H1 (cell line): ENCODE measurements around the gene MRC2. TPM values are rescaled to one million over a fixed set of nuclear protein-coding genes. Genes with fewer than 3 reads are reported as not detected.

Experiments
- BCL11A ChIP-seq, 2 experiments: IDR thresholded peaks; one replicate each; pipeline ENCODE4 v1.6.1; 2011; ENCODE audit warnings: low read depth in 2 of 2, low read length in 2 of 2, mild to moderate bottlenecking in 2 of 2
- RBBP5 ChIP-seq: IDR thresholded peaks from 2 replicates; pipeline ENCODE4 v1.7.1; 2012; ENCODE audit warnings: low read depth, mild to moderate bottlenecking, inconsistent platforms, low read length, moderate library complexity, borderline replicate concordance
- SIN3A ChIP-seq, 2 experiments: IDR thresholded peaks in 1 of 2; conservative IDR thresholded peaks in 1 of 2; 2 replicates each; pipeline ENCODE4 v1.6.1; 2011 to 2012; ENCODE audit warnings: low read length in 2 of 2, improper control_type of control experiment in 1 of 2, low read depth in 1 of 2, mild to moderate bottlenecking in 1 of 2
- SIX5 ChIP-seq: IDR thresholded peaks from 2 replicates; pipeline ENCODE4 v1.6.1; 2011; ENCODE audit warnings: mild to moderate bottlenecking, low read depth, low read length
- SP1 ChIP-seq: IDR thresholded peaks from 2 replicates; pipeline ENCODE4 v1.6.1; 2011; ENCODE audit warnings: low read depth, low read length
- polyA plus RNA-seq, 7 experiments: library from polyadenylated mRNA; depleted of rRNA in 3 of 7; stranded (reverse) in 5 of 7; unstranded in 2 of 7; fragments of >200 nt in 5 of 7; fragments of 200-250 nt in 2 of 7; gene quantifications; 1 replicate in 5 of 7; 2 replicates in 1 of 7; 4 replicates in 1 of 7; pipeline versions ENCODE4 v1.2.1 to v1.2.3, GENCODE V29; 2011 to 2013; ENCODE audit warnings: missing spikeins in 2 of 7, mixed read lengths in 2 of 7
- total RNA-seq: library from RNA; stranded (reverse); fragmentation: NEBNext Ultra II Directional; extraction: Animal tissue kit (Norgen Biotek cat#: 25700); gene quantifications from 2 replicates; pipeline ENCODE4 v1.2.1, GENCODE V29; 2021
- TF ChIP-seq, protein P1 (sequence below): fragments of 300-600 bp; sonication (generic); IDR thresholded peaks from 2 replicates; pipeline ENCODE4 v1.7.1; 2012; ENCODE audit warnings: low read length, moderate library complexity, mild to moderate bottlenecking, inconsistent platforms; ENCODE audit not compliant: insufficient replicate concordance
- TF ChIP-seq, protein P2 (sequence below), 3 experiments: IDR thresholded peaks; 1 replicate in 2 of 3; 2 replicates in 1 of 3; pipeline versions ENCODE4 v1.5.1 to v1.6.1; 2011; ENCODE audit warnings: low read length in 3 of 3, mild to moderate bottlenecking in 3 of 3, inconsistent platforms in 2 of 3, low read depth in 1 of 3, moderate library complexity in 1 of 3; ENCODE audit not compliant: insufficient read depth in 1 of 3; ENCODE audit errors: control extremely low read depth in 1 of 3

The MRC2 gene
- total and polyA plus RNA-seq, 2 of the 8 experiments (the other 6 are each of a cell fraction or from before 2014, with no cell fraction given), result 7.0 to 24.2 TPM

DNA sequence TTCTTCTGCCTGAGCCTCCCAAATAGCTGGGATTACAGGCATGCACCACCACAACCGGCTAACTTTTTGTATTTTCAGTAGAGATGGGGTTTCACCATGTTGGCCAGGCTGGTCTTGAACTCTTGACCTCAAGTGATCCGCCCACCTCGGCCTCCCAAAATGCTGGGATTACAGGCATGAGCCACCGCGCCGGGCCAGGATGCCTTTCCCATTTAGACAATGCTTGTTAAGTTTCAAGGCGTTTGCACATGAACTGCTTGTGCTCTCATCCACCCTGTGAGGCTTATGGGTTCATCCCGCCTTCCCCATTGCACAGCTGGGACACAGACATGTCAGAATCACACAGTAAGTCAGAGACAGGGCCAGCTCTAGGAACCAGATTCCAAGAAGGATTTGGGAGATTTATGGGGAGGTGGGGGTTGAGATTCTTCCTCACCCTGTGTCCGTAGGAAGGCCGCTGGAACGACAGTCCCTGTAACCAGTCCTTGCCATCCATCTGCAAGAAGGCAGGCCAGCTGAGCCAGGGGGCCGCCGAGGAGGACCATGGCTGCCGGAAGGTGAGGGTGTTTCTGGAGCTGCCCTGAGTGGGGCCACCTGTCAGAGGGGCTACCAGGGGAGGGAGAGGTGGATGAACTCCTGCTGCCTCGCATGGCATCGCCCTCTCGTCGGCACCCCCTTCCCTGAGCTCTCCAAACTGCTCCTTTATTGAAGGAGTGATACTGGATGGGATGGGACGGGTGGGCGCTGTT lies 46.3 kb downstream of the MRC2 start (continued):
- TF ChIP-seq, protein P1, sequence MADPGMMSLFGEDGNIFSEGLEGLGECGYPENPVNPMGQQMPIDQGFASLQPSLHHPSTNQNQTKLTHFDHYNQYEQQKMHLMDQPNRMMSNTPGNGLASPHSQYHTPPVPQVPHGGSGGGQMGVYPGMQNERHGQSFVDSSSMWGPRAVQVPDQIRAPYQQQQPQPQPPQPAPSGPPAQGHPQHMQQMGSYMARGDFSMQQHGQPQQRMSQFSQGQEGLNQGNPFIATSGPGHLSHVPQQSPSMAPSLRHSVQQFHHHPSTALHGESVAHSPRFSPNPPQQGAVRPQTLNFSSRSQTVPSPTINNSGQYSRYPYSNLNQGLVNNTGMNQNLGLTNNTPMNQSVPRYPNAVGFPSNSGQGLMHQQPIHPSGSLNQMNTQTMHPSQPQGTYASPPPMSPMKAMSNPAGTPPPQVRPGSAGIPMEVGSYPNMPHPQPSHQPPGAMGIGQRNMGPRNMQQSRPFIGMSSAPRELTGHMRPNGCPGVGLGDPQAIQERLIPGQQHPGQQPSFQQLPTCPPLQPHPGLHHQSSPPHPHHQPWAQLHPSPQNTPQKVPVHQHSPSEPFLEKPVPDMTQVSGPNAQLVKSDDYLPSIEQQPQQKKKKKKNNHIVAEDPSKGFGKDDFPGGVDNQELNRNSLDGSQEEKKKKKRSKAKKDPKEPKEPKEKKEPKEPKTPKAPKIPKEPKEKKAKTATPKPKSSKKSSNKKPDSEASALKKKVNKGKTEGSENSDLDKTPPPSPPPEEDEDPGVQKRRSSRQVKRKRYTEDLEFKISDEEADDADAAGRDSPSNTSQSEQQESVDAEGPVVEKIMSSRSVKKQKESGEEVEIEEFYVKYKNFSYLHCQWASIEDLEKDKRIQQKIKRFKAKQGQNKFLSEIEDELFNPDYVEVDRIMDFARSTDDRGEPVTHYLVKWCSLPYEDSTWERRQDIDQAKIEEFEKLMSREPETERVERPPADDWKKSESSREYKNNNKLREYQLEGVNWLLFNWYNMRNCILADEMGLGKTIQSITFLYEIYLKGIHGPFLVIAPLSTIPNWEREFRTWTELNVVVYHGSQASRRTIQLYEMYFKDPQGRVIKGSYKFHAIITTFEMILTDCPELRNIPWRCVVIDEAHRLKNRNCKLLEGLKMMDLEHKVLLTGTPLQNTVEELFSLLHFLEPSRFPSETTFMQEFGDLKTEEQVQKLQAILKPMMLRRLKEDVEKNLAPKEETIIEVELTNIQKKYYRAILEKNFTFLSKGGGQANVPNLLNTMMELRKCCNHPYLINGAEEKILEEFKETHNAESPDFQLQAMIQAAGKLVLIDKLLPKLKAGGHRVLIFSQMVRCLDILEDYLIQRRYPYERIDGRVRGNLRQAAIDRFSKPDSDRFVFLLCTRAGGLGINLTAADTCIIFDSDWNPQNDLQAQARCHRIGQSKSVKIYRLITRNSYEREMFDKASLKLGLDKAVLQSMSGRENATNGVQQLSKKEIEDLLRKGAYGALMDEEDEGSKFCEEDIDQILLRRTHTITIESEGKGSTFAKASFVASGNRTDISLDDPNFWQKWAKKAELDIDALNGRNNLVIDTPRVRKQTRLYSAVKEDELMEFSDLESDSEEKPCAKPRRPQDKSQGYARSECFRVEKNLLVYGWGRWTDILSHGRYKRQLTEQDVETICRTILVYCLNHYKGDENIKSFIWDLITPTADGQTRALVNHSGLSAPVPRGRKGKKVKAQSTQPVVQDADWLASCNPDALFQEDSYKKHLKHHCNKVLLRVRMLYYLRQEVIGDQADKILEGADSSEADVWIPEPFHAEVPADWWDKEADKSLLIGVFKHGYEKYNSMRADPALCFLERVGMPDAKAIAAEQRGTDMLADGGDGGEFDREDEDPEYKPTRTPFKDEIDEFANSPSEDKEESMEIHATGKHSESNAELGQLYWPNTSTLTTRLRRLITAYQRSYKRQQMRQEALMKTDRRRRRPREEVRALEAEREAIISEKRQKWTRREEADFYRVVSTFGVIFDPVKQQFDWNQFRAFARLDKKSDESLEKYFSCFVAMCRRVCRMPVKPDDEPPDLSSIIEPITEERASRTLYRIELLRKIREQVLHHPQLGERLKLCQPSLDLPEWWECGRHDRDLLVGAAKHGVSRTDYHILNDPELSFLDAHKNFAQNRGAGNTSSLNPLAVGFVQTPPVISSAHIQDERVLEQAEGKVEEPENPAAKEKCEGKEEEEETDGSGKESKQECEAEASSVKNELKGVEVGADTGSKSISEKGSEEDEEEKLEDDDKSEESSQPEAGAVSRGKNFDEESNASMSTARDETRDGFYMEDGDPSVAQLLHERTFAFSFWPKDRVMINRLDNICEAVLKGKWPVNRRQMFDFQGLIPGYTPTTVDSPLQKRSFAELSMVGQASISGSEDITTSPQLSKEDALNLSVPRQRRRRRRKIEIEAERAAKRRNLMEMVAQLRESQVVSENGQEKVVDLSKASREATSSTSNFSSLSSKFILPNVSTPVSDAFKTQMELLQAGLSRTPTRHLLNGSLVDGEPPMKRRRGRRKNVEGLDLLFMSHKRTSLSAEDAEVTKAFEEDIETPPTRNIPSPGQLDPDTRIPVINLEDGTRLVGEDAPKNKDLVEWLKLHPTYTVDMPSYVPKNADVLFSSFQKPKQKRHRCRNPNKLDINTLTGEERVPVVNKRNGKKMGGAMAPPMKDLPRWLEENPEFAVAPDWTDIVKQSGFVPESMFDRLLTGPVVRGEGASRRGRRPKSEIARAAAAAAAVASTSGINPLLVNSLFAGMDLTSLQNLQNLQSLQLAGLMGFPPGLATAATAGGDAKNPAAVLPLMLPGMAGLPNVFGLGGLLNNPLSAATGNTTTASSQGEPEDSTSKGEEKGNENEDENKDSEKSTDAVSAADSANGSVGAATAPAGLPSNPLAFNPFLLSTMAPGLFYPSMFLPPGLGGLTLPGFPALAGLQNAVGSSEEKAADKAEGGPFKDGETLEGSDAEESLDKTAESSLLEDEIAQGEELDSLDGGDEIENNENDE, result no peak
- TF ChIP-seq SP1 (no peak), SIX5 (no peak), SIN3A (conservative IDR thresholded peaks at IDR 0.05 in 1 of 2, IDR thresholded peaks at IDR 0.05 in 1 of 2; ENCODE audit: low read depth in 1 of 2, low read length in 2 of 2) (no peak), BCL11A (IDR thresholded peaks at IDR 0.05; ENCODE audit: low read depth in 2 of 2, low read length in 2 of 2) (no peak), RBBP5 (no peak)
- TF ChIP-seq, protein P2, sequence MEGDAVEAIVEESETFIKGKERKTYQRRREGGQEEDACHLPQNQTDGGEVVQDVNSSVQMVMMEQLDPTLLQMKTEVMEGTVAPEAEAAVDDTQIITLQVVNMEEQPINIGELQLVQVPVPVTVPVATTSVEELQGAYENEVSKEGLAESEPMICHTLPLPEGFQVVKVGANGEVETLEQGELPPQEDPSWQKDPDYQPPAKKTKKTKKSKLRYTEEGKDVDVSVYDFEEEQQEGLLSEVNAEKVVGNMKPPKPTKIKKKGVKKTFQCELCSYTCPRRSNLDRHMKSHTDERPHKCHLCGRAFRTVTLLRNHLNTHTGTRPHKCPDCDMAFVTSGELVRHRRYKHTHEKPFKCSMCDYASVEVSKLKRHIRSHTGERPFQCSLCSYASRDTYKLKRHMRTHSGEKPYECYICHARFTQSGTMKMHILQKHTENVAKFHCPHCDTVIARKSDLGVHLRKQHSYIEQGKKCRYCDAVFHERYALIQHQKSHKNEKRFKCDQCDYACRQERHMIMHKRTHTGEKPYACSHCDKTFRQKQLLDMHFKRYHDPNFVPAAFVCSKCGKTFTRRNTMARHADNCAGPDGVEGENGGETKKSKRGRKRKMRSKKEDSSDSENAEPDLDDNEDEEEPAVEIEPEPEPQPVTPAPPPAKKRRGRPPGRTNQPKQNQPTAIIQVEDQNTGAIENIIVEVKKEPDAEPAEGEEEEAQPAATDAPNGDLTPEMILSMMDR (IDR thresholded peaks at IDR 0.05; ENCODE audit: control extremely low read depth in 1 of 3, insufficient read depth in 1 of 3, low read depth in 1 of 3, low read length in 3 of 3), result no peak
